ENCODE measurements around the gene PCOLCE2.

PCOLCE2 gene

GRCh38 chr3:142863930-142864920 lies 24.7 kb downstream of the PCOLCE2 start:
- DNase-seq: no peak

- no peak for DNase-seq
Observed at GRCh38 chr3:142863010-142863817, 25.7 kb downstream of the PCOLCE2 start.

GRCh38 chr3:142861926-142862325 lies 27.0 kb downstream of the PCOLCE2 start:
- no peak for DNase-seq

GRCh38 chr3:142858043-142858442 lies 30.8 kb downstream of the PCOLCE2 start:
- no peak for DNase-seq

- no peak for DNase-seq
Observed at GRCh38 chr3:142857056-142857455, 31.8 kb downstream of the PCOLCE2 start.

GRCh38 chr3:142853270-142854168 lies 35.4 kb downstream of the PCOLCE2 start:
- DNase-seq: no peak

- no peak for DNase-seq
Observed at GRCh38 chr3:142852009-142852408, 36.9 kb downstream of the PCOLCE2 start.

GRCh38 chr3:142850395-142851023 lies 38.4 kb downstream of the PCOLCE2 start:
- no peak for DNase-seq

- no peak for DNase-seq
Observed at GRCh38 chr3:142849148-142849547, 39.7 kb downstream of the PCOLCE2 start.

- DNase-seq: no peak
Observed at GRCh38 chr3:142846779-142847577, 41.9 kb downstream of the PCOLCE2 start.

- peak; percentile 6 for DNase-seq
Observed at GRCh38 chr3:142844339-142844977, 44.4 kb downstream of the PCOLCE2 start.

GRCh38 chr3:142839831-142840230 lies 49.1 kb downstream of the PCOLCE2 start:
- DNase-seq: no peak

GRCh38 chr3:142837526-142837925 lies 51.4 kb downstream of the PCOLCE2 start:
- no peak for DNase-seq

GRCh38 chr3:142828703-142829305 lies 60.1 kb downstream of the PCOLCE2 start:
- DNase-seq: peak; percentile 45

GRCh38 chr3:142819179-142819578 lies 69.7 kb downstream of the PCOLCE2 start:
- no peak for DNase-seq

- DNase-seq: no peak
Observed at GRCh38 chr3:142818651-142819050, 70.2 kb downstream of the PCOLCE2 start.

GRCh38 chr3:142817897-142818296 lies 71.0 kb downstream of the PCOLCE2 start:
- no peak for DNase-seq

GRCh38 chr3:142817356-142817755 lies 71.5 kb downstream of the PCOLCE2 start:
- no peak for DNase-seq

- DNase-seq: no peak
Observed at GRCh38 chr3:142815803-142816202, 73.1 kb downstream of the PCOLCE2 start.

- no peak for DNase-seq
Observed at GRCh38 chr3:142809259-142809658, 79.6 kb downstream of the PCOLCE2 start.

All from CD4-positive, alpha-beta T cell treated with Interleukin-17A for 1 hour (primary cell).